Renal cortical epithelial cell (primary cell): Measurements from ENCODE around the gene ARSD. TPM values are rescaled to one million over a fixed set of nuclear protein-coding genes. Genes with fewer than 3 reads are reported as not detected.
"Not testable (repeated sequence)": the region's sequence is repeated elsewhere in the genome, so short reads cannot be mapped to it uniquely, and the experiment has no call there.

ENCODE experiments used
- DNase-seq: peaks from one replicate; pipeline ENCODE4 v3.0.0-alpha.2; 2011; ENCODE audit warnings: low read depth
- total RNA-seq: library from RNA; depleted of rRNA; stranded (reverse); fragments of >200 nt; gene quantifications from 2 replicates; pipeline ENCODE4 v1.2.3, GENCODE V29; 2014

The ARSD gene
- total RNA-seq, 1 donor from 2014 or later = 108 TPM

DNA sequence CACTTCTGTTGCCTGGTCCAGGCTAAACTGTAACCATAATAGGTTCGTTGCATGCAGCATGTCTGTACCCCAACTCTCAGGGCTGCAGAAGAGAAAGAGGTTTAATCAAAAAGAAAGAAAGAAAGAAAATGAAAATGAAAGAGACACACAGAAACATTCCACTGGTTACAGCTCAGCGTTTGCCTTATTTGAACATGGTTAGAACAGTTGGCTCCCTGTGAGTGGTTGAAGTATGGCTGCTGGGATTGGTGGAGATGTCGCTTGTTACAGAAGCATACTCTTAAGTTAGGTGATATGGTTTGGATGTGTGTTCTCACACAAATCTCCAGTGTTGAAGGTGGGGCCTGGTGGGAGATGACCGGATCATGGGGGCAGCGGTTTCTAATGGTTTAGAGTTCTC is 36.3 kb downstream of the ARSD start:
- DNase-seq = no peak

DNA sequence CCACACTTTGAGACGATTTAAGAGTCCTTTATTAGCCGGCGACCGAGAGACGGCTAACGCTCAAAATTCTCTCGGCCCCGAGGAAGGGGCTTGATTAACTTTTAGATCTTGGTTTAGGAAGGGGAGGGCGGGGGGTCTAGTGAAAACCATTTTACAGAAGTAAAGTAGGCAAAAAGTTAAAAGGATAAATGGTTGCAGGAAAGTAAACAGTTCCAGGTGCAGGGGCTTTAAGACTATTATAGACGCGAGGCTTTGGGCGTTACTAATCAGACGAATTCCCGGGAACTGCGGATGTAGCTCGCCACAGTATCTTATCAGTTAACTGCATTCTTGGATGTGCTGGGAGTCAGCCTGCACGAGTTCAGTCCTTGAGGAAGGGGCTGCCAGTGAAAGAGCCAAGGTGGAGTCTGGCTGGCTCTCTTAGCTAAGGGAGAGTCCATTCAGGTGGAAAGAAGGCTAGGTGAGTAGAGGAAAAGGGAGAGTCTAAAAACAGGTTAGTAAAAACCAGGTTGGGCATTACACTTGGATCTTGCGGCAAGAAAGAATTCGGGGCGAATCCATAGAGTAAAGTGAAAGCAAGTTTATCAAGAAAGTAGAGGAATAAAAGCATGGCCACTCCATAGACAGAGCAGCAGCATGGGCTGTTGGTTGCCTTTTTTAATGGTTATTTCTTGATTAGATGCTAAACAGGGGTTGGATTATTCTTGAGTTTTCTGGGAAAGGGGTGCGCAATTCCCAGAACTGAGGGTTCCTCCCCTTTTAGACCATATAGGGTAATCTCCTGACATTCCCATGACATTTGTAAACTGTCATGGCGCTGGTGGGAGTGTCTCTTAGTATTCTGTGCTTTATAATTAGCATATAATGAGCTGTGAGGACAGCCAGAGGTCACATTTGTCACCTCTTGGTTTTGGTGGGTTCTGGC is 38.3 kb downstream of the ARSD start:
- DNase-seq = not testable (repeated sequence)

DNA sequence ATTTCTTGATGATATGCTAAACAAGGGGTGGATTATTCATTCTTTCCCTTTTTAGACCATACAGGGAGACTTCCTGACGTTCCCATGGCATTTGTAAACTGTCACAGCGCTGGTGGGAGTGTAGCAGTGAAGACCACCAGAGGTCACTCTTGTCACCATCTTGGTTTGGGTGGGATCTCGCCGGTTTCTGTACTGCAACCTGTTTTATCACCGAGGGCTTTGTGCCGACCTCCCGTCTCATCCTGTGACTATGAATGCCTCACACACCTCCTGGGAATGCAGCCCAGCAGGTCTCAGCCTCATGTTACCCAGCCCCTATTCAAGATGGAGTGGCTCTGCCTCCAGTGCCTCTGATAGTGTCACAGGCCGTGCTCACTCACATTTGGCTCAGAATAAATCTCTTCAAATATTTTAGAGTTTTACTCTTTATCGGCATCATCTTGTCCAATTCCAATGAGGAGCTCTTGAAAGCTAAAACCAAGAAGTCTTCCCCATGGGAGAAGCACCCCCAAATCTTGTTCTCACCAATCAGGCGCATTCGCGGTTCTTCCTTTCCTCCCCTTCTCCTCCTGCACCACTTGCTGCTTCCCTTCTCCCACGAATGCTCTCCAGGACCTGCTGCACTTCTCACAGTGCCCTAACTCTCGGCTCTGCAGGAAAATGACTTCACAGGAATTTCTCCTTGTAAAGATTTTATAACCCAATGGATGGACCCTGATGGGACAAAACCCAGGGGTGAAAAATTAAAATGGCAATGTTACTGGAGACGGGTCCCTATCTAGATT is 39.2 kb downstream of the ARSD start:
- not testable (repeated sequence) for DNase-seq

DNA sequence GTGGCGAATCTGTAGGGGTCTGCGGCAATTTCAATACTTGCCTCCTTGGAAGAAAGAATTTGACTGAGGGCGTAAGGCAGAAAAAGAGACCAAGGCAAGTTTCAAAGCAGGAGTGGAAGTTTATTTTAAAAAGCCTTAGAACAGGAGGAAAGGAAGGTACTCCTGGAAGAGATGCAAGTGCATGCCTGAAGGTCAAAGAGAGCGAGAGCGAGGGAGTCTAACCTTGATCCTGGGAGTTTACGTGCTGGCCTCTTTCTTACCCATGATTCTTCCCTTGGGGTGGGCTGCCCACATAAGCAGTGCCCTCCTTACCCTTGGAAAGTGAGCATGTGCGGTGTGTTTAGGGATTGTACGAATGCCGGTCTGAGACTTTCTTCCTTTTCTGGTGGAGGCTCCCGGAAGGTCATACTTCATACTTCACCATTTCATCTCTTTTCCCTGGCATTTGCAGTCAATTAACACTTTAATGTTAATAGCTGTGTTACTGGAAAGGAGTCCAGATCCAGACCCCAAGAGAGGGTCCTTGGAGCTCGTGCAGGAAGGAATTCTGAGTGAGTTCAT is 40.0 kb downstream of the ARSD start:
- no peak for DNase-seq

DNA sequence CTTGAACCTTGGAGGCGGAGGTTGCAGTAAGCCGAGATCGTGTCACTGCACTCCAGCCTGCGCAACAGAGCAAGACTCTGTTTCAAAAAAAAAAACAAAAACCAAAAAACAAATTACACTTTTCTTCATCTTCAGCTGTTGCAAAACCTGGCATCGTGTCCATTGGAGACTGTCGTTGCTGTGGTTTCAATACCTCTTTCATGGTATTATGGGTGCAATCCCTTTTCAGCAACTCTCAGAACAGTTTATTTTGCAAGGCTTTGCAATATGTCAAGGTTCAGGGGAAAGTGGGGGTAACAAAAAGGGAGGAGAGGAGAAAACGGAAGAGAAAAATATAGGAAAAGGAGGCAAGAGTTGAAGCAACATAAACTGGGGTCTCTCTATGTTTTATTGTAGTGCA is 40.8 kb downstream of the ARSD start:
- no peak for DNase-seq

DNA sequence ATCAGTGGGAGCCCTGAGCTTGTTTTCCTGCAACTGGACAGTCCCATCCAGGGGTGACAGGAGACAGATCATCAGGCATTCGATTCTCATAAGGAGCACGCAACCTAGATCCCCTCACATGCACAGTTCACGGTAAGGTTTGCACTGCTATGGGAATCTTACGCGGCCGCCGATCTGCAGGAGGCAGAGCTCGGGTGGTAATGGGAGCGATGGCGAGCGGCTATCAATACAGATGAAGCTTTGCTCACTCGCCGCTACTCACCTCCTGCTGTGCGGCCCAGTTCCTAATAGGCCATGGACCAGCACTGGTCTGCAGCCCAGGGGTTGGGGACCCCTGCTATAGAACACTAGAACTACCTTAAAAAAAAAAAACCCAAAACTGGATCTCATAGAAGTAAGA is 45.4 kb downstream of the ARSD start:
- no peak for DNase-seq

DNA sequence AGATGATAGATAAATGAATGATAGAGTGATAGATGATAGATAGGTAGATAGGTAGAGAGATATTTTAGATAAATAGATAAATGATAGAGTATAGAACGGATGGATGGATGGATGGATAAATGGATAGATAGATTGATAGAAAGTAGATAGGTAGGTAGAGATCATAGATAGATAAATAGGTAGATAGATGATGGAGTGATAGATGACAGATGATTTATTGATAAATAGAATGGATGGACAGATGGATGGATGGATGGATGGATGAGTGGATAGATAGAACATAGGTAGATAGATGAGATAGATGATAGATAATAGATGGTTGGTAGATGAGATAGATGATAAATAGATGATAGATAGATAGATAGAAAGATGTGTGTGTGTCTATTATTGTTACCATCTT is 49.5 kb downstream of the ARSD start:
- DNase-seq = no peak

DNA sequence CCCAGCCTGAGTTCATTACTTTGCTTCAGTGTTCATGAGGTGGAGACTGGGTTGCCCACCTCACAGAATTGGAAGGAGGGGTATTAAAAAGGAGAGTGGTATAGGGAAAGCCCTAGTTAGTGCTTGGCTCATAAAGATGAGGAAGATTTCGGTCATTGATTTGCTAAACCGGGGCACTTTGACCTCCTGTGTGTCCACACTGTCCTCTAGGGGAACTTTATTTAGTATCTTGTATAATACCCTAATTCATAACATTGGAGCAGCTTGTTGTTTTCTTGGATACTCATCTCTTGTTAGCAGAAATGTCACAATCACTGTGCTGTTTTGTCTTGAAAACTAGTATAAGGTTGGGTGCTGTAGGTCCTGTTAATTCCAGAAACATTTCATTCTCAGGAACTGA is 50.6 kb downstream of the ARSD start:
- DNase-seq = no peak

DNA sequence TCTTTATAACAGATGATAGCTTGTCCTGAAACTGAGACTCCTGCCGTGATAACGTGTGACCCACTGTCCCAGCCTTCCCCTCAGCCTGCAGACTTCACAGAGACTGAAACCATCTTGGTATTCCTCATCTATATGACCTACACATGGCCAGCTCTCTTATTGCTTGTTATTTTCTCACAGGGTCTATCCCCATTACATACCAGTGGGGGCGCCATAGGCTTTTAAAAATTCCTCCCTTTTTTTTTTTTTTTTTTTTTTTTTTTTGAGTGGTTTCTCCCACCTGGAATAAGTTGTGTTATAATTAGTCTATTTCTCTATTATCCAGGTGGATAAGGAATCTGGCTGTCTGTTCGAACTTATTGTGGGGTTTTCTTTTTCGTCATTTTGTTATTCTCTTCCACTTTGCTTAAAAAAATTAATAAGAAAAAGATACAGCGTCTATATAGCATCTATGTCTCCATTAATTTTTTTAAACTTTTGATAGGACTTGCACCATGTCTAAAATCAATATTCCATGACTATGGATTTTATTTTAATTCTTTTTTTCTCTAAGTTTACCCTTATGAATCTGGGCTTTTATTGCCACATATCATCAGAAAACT is 53.2 kb downstream of the ARSD start:
- DNase-seq = no peak

DNA sequence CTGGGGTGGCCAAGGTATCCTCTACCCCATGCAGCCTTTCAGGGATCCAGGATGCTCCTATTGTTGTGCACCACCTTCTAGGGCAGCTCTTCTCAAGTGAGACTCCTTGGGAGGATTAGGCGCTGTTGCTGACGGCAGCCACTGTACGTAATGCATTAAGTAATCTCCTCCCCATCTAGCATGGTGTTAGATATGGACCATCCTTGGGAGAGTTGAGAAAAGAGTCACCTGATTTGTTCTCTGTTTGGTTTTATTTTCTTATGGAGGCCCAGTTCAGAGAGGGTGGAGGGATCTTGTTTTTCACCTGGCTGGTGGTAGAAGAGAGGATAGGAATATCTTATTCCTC is 54.0 kb downstream of the ARSD start:
- no peak for DNase-seq

DNA sequence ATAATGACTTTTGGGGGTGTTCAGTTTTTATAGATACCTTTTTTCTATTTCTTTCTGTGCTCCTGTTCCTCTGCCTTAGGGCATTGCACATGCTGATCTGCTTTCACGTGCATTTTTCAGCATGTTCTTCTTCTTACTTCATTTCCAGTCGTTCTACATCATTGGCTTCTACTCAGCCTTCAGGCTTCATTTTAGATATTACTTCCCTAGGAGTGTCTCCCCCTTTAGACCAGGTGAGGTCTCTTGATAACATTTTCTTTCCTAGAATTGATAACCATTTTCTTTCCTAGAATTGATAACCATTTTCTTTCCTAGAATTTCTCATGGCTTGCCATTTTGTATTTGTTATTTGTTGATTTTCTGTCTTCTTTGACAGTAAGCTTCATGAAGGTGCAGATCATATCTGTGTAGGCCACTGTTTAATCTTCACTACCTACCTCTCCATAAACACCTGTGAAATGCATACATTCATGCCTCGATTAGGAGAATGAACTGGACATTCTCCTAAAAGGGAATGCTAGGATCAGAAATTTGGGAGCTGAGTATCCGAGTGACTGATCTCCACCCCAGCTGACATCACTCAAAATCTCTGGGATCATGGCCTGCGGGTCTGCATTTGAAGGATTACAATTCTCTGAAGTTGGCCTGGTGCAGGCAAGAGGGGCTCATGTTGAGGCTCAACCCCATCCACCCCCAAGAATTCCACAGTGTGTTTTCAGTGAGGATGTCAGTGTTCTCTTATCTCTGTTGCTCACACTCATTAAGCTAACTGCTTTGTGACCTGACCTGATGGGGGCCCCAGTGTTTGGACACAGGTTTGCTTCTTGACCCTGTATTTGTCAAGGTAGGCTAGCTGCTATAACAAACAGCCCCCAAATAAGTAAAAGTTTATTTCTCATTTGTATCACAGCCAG is 54.7 kb downstream of the ARSD start:
- no peak for DNase-seq

DNA sequence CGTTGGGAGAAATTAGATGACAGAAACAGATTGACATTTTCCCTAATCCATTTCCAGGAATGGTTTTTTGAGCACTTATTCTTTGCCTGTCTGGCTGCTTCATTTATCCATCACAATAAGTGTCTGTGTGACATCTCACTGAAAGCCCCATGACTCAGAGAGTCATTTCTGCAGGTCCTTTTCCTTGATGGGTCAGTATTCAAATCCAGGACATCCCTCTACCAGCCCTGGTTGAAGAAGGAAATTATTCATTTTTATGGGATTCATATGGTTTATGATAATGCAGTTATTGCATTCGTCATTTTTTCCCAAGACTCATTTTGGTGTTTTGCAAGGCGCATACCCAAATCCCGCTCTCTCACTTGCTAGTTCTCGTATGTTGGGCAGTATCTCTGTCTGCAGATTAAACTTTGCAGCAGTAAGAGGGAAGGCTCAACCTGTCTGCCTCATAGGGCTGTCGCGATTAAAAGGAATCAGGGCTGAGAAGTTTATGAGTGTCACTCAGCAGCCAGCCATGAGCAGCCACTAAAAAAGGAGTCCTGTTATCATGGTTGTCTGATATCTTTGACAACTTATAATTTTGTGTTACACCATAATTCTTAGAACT is 56.4 kb downstream of the ARSD start:
- DNase-seq = no peak

DNA sequence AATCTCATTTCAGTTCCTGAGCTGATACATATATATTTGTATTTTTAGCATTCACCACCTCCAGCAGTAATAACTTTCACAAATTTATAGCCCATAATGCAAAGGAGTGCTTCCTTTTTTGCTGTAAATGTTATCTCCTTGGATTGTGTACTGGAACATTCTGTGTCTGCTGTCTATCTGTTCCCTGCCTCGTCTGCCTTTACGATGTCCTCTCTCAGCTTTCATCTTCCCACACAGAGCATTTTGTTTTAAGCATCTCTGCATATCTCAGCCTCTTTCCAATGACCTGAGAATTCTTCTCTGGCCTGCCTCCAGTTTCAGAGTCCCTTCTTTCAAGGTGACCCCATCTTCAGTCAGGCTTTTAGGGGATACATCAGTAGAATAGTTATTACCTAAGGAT is 57.3 kb downstream of the ARSD start:
- DNase-seq = no peak

DNA sequence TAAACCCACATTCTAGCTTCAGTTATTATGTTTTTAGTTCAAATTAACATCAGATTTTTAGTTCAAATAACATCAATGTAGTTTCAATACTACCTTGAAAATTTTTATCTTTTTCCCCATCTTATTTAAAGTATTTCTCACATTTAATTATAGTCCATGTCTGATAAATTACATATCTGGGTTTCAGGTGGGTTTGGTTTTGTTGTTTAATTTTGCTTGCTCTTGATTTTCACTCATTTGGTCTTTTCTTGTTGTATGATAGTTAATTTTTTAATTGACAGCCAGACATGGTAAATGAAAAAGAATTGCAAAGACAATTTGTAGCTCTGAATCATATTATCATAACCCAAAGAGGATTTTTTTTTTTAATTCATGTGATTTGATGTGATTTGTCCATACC is 58.5 kb downstream of the ARSD start:
- no peak for DNase-seq

DNA sequence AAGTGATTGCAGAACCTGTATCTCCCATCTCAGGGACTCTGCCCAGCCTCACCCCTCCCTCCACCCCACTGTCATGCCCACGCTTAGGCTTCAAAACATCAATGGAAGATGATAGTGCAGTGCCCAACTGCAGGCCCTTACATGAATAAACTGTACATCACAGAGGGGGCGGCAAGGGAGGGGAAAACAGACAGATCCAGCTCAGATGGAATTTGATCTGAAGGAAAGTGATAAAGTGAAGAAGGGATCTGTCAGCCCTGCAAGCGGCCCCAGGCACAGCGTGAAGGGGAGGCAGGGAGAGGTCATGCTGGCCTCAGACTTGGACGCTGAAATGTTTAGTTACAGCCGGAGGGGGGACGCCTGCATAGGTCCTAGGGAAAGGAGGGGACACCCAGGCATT is 61.9 kb downstream of the ARSD start:
- DNase-seq = no peak

DNA sequence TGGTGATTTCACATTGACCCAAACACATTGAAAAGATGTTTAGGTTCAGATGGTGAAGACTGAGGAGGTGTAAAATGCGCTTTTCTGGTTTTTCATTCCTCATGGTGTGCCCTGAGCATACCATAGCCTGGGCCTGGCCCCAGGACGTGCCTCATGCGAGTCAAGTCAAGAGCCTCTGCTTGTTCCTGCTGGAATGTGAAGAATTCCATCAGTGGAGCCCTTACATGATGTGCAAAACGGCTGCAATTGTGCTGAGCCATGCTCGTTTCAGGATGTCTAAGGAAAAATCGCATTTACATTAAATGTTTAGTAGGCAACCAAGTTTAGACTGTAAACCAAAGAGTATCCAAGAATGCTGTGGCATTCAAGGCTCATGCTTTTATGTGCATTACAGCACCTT is 65.5 kb downstream of the ARSD start:
- no peak for DNase-seq

DNA sequence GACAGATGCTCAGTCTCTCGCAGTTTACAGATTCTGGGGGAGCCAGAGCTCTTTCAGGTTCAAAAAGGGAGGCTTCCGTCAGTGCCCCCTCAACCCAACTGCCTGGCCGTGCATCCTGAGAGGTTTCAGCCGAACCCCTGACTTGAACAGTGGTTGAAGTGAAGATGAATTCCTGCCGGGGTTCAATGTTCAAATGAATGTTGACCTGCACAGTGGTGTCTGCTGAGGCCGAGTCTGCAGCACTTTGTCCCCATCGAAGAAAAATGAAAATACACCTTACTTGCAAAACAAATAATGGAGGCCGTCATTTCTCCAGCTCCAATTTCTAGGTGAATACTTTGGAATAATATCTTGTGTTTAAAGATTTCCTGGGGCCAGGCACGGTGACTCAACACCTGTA is 66.7 kb downstream of the ARSD start:
- DNase-seq = no peak

DNA sequence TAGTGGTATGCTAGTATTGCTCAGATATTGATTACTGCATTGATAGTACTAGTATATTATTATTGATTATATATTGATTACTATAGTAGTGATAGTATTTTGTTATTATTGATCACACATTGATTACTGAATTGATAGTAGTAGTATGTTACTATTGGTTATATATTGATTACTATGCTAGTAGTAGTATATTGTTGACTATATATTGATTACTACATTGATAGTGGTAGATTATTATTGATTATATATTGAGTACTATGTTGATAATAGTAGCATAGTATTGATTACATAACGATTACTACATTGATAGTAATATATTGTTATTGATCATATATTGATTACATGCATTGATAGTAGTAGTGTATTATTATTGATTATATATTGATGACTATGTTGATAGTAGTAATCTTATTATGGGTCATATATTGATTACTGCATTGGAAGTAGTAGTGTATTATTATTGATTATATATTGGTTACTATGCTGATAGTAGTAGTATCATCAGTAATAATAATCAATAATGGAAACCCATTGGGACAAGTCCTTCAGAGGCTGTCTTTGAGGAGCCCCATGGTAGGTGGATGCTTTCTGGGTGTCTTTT is 69.8 kb downstream of the ARSD start:
- DNase-seq = no peak

DNA sequence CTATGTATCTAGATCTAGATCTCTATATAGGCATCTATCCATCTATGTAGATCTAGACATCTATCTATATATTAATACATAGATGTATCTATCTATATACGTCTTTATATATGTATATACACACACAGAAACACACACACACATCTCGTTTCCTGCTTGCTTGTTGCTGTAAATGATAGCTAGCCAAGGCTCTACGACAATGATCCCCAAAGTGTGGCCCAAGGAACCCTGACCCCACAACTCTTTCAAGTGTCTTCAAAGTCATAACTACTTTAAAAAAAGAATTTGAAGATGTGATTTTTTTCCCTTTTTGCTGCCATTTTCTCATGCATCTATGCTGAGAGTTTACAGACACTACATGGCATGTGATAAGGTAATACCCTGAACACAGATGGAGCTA is 71.6 kb downstream of the ARSD start:
- DNase-seq = no peak

DNA sequence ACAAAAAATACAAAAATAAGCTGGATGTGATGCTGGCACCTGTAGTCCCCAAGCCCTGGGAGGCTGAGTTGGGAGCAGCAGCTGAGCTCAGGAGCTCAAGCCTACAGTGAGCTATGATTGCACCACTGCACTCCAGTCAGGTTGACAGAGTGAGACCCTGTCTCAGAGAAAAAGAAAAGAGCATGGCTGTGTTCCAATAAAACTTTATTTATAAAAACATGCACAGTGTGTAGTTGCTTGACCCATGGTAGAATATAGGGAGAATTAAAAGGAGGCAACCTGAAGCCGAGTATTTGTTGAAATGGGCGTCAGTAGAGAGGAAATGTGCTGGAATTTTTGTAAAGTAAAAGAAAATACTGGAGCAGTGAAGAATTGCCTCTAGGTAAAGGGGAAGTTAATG is 73.4 kb downstream of the ARSD start:
- DNase-seq = no peak

DNA sequence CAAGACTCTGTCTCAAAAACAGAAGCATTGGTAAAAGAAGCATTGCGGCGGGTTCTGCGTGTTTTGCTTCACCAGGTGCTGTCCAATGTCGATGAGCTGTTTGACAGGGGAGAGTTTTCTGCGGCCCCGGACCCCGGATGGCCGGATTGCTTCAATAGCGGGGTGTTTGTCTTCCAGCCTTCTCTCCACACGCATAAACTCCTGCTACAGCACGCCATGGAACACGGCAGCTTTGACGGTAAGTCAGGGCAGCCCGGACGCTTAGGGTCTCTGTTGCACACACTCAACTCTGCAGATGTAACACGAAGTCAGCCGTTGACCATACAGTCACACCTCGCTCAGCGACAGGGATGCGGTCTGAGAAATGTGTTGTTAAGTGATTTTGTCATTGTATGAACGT is 74.2 kb downstream of the ARSD start:
- no peak for DNase-seq
